GM18858 (cell line): Measurements from ENCODE around the gene LRRC9.
"Not testable (repeated sequence)": the region's sequence is repeated elsewhere in the genome, so short reads cannot be mapped to it uniquely, and the experiment has no call there.

Experiments
- ATAC-seq: cut with Tn5 transposase; IDR thresholded peaks from one replicate; pipeline ENCODE4 v1.9.1; 2021; ENCODE audit not compliant: unreplicated experiment

Gene LRRC9

DNA sequence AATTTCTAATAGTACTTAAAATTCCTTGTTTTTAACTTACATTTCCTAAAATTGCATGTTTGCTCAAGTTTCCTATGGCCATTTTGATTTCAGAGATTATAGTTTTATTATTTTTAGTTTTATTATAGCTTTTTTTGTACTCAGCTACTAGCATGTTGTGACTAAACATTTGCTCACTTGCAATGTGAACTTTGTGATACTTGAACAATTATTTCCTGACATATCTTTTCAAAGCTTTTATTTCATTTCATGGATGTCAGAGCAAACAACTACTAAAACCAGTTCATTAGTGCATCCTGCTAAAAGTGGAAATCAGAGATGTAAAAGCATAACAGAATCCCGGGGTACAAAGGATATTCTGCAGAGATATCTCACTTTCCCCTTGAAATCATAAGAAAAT, 138.1 kb downstream of the LRRC9 start:
- no peak for ATAC-seq

DNA sequence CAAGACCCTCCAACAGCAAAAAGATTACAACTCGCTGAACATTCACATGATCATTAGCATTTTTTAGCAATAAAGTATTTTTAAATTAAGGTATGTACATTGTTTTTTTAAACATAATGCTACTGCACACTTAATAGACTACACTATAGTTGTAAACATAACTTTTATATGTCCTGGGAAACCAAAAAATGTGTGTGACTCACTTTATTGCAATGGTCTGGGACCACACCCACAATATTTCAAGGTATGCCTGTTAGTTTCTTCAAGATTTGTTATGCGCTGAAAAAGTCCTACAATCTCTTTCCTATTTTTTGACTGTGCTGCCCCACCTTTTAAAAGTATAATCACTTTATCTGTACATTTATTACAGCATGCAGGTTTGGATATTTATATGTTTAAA, 141.4 kb downstream of the LRRC9 start:
- ATAC-seq: no peak

DNA sequence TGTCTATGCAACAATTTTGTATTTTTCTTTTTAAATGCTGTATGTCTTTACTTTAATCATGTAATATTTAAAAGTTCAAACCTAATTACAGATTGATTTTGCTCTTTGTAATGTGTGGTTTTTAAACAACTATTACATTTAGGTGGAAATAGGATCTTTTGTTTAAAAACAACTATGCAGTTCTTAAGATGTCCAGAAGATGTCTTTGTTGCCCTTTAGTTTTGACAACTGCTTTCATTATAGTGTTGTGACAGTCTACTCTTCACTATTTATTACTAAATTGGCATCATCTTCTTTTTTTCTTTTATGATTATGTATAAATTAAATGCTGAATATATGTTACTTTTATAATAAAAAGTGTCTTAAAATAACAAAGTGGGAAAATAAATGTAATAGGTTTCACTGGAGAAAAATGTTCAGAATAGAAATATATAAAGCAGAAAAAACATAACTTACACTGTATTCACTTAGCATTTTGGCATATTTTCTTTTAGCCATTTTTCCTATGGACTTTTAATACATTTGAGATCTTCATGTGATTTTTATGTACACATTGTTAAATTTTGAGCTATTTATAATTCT, 144.6 kb downstream of the LRRC9 start:
- peak; percentile 68 for ATAC-seq

DNA sequence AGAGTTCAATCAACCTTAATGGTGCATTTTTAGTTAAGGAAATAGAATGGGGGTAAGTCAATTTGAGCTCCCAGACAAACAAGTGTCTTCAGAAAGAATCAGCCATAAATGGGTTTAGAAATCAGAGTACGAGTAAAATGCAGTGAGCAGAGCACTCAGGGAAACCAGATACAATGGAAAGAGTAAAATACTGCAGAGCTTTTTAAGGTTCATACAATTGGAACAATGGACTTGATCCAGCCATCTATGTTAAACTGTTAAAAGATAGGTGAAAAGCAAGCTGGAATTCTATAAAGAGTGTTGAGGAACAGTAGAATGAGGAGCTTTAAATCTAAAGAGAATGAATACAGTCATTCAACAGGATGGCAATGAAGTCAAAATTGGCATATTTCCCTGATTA, 147.9 kb downstream of the LRRC9 start:
- ATAC-seq: no peak

DNA sequence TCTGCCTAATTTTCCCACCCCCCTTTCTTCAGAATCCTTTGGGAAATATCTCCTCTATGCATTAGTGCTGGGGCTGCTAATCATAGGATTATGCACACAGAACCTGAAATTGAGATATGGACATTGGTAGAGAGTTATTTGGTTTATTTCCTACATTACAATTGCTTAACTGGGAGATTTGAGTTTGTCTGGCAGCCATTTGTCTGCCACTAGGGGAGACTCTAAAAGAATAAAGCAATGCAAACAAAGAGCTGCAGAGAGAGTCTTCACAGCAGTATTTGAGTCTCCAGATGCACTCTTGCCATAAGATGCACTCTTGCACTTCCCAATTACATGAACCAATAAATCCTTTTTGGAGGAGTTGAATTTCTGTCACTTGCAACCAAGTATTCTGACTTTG, 159.8 kb downstream of the LRRC9 start:
- ATAC-seq: no peak

DNA sequence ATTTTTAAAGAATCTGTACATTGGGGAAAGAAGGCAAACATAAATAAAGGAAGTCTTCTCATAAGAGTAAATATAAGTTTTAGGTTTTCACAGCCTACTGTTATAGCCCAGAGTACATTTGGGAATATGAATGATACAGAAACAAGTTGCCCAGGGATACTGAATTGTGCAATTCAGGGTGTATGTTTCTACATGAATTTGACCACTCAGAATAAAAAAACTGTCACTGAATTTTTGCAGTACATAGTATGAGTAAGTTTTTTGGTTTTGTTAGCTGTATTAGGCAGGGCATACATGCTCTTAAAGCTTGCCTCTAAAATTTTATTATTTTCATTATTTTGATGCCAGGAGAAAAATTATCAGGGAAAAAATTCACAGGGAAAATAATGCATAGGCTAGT, 165.1 kb downstream of the LRRC9 start:
- ATAC-seq: no peak

DNA sequence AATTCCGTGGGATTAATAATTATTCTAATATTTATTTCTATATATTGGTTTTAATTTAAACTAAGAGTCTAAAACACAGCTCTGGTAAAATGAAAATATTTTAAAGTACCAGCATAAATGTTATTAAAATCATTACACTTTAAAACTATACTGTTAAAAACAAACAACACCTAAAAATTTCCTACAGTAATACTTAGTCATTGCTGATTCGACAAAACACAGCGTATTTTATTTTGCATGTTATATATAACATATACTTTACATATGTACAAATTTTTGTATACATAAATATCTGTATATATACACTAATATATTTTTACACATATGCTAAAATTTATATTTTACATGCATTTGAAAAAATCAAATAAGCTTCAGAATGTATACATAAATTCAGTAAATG, 165.7 kb downstream of the LRRC9 start:
- ATAC-seq: no peak

DNA sequence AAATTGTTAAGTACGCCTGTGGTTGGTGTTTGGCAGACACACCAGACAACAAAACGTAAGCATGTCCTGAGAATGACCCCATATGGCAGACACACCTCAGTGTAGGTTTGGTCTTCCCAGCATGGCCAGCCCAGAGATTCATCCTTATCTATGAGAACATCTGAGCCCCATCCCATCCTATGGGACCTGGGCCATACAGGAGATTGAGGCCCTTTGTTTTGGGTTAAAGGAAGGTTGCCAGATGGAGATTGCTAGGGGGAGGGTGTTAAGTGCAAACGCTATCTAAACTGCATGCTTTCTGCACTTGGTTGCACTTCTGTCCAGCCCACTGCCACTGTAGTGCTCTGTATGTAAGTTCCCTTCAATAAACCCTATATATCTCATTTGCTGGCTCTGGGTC, 167.7 kb downstream of the LRRC9 start:
- ATAC-seq: no peak

DNA sequence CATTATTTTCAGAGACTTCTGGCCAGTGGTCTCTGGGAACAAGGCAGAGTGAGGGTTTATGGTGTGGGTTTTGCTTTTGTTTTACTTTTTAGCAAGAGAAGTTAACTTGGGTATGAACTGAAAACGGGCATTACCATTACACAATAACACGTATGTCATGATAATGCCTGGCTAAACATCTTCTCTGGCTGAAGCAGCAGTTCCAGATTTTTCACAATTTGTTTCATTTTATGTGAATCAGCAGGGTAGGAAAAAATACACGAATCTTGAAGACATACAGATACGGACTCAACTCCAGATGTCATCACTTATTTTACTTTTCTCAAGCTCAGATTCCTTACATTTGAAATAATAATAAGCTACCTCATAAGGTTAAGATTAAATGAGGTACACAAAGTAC, 169.3 kb downstream of the LRRC9 start:
- ATAC-seq: no peak

DNA sequence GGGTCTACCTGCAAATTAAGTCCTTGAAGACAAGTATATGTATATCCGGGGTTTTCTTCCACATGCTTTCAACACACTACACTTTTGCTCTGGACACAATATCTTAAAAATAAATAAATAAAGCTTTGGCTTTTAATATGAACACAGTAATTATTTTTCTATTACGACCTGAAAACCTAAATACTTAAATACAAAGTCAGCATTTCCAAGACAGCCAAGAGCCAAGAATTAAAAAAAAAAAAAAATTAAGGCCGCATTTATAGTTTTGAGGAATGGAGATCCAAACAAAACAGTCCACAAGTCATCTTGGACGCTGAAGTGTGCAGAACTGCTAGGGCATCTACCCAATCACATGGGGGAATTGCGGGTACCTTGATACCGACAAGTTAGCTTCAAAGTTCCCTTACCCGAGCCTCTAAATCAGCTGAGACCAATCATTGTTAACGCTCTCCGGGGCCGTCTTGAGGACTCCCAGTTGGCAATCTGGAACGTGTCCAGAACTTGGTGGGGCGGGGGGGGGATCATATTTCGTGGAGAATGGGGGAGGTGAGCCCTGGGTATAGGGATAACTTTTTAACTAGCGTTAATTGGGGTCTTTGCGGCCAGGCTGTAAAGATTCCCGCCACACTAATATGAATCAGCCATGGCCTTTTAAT, 171.0 kb downstream of the LRRC9 start:
- no peak for ATAC-seq

DNA sequence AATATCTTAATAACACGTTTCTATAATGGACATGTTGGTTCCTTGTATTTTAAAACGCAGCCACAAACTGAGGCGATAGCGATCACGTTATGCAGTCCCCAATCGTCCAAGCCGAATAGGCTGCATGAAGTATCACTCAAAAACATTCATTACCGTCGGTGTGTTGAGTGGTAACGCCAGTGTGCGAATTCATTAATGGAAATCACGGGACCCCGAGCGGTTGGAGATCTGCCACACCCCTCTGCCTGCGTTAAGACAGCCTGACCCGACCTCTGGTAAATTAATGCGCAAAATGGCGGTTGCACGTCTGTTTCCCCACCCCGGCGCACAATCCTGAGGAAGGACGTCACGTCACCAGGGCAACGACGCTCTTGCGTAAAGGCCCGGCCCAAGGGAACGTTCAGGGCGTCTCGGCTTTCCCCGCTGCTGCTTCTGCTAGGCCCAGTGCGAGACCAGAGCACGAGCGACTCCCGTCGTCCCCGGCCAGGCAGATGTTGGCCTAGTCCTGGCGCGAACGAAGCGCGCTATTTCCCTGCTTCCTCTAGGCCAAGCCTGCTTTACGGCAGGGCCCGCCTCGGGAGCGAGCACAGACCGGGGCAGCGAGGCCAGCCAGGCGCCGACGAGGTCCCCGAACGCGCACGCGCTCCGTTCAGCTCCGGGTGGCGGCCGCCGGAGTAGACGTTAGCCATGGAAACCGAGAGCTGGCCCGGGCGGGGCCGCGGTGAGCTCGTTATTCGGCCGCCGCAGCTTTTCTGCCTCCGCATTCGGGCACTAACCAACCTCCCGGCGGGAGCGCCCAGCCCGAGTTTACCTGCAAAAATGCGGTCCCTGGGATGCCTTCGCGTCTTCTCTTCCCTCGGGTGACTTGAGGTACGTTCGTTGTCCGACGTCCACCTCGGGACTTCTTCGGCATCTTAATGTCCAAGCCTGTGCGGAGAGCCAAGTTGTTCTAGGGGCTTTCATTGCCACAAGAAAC, 171.9 kb downstream of the LRRC9 start, which contains the start of gene PCNX4:
Gene PCNX4 (plus strand): TSS at position 374 of the 976 bp plus-strand sequence. CDS start 15,716 bp downstream, outside the sequence.
- peak; percentile 93 for ATAC-seq

DNA sequence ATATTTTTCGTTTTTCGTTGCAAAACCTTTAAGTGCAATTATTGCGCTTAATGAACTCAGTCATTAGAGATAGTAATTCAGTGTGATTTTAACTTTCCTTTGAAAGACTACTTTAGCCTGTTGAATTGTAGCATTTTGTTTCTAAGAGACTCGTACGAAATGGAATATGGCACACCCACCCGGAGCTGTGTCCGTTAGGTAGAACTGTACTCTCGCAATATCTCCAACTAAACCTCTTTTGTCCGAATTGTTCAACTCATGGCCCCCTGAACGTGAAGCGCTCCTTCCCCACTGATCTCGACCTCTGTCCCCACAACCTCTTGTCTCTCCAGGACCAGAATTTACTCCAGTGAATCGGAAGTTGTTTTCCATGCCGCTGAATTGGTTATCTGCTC, 172.6 kb downstream of the LRRC9 start:
- ATAC-seq: no peak

DNA sequence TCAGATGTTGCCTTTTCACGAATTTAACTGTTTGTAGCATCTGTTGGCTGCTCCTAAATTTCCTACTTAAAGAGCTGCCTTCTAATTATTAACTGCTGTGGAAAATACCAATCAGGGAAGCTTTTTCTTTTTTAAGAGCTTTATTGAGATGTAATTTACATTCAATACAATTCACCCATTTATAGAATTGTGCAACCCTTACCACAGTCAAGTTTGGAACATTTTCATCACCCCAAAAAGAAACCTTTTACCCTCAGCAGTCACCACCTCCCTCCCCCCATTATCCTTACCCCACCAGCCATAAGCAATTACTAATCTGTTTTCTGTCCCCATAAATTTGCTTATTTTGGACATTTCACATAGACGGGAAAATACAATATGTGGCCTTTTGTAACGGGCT, 173.1 kb downstream of the LRRC9 start:
- no peak for ATAC-seq

DNA sequence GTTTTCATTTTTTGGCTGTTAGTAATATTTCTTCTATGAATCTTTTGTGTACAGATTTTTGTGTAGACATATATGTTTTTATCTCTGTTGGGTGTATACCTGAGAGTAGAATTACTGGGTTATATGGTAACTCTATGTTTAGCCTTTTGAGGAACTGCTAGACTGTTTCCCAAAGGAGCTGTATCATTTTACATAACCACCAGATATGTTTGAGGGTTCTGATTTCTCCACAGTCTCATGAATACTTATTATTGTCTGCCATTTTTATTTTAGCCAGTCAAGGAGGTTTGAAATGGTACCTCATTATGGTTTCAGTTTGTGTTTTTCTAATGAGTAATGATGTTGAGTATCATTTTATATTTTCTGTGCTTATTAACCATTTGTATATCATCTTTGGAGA, 173.7 kb downstream of the LRRC9 start:
- ATAC-seq: no peak

DNA sequence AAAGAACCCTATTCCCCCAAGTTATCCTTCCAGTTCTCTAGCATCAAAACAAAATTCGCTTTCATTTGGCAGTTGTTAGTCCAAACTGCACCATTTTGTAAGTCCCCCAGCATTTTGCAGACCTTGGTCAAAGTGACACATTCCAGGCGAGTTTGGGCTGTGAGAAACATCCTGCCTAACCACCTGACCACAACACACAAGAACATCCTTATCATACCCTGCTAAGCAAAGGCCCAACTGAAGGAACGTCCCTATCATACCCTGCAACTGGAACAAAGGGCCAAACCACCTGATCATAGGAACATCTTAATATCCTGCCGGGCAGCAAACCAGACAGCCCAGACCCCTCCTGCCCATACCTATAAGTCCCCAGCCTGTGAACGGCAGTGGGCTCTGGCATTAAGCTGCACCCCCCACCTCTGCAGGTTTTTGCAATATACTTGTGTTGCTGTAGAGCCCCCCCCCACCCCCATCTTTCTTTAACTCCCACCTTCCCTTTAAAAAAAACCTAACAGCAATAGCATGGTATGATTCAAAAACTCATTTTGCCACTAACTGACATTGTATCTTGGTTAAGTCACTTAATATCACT, 174.5 kb downstream of the LRRC9 start:
- no peak for ATAC-seq

DNA sequence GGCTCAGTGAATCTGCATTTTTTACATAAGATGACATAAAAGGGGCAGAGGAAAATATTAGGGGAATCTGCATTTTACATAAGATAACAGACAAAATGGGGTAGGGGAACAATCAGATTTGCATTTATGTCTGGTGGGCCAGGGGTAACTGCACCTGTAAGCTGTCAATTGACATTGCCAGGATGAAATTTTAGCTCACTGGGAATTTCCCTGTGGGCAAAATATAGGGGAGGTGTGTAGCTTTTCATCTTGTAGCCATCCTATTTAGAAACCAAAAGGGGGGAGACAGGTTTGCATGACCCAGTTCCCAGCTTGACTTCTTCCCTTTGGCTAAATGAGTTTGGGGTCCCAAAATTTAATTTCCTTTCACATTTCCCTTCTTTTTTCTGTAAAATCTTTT, 175.3 kb downstream of the LRRC9 start:
- ATAC-seq: no peak

DNA sequence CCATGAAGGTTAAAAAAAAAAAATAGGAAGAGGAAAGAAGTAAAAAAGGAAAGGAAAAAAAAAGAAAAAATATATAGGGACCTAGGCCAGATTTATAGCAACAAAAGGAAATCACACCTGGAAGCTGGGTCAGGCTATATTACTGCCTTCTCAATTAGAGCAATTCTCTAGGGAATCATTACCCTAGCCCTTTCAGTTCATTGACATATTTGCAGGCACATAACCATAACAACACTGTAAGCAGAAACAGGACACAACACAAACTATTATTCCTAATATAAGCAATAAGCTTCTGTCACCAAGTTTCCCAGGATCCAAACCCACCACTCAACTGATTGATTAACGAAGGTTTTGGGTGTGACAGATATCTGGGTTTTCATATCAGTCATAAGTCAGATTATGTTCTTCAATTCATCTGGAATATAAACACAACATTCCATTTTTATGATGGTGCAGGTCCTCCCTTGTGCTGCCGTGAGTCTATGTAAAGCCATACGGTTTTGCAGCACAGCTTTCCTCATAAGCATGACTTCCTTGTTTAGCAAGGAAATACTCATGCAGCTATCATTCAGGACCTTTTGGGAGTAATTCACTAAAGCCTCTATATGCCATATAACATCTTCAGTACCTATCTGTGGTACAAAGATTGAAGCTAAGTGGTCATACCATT, 176.0 kb downstream of the LRRC9 start:
- ATAC-seq: no peak

DNA sequence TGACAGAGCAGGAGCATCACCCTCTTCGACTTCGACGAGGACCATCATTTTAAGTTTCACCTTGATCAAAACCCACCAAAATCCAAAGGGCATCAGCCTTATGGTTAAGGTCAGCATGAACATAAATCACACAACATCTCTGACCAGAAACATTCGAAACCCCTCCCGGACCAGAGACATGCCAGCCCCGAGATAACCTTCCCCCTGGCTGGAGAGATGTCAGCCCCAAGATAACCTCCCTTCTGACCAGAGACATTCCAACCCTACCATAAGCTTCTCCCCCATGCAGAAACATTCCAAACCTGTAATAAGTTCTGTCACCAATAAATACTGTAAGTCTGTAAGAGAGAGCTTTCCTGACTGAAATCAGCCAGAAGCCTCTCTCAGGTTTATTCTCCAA, 178.0 kb downstream of the LRRC9 start:
- no peak for ATAC-seq

DNA sequence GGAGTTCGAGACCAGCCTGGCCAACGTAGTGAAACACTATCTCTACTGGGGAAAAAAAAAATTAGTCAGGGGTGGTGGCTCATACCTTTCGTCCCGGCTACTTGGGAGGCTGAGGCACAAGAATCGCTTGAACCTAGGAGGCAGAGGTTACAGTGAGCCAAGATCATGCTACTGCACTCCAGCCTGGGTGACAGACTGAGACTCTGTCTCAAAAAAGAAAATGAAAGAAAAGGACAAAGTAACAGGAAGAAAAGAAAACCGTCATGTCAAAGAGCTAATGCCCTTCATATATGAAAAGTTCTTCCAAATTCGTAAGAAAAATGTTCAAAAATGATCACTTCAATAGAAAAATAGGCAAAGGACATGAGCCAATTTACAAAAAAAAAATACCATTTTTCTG, 179.9 kb downstream of the LRRC9 start:
- ATAC-seq: not testable (repeated sequence)

DNA sequence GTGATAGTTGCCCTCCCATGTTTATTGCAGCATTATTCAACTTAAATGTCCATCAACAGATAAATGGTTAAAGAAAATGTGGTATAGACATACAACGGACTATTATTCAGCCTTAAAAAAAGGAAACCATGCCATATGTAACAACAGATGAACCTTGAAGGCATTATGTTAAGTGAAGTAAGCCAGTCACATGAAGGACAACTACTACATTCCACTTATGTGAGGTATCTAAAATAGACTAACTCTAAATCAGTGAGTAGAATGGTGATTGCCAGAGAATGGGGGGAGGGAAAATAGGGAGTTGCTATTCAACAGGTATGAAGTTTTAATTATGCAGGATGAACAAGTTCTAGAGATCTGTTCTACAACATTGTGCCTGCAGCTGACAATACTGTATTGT, 181.8 kb downstream of the LRRC9 start:
- ATAC-seq: no peak

DNA sequence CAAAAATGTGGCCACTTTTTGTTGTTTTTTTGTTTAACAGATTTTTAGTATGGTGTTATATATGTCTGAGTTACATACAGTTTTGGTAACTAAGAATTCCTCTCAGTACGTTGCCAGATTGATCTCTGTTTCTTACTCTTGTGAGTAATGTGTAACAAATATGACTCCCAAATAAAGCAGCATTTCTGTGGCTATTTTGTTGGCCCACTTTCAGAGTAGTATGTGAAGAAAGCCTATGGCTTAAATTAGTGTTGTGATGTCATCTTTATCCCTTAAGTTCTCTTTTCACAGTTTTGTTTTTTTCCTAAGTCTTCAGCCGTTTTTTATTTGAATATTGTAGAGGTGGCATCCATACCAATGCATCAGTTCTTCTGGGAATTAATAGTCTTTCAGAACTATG, 182.4 kb downstream of the LRRC9 start:
- no peak for ATAC-seq
